Activated CD8-positive, alpha-beta memory T cell treated with anti-CD3 and anti-CD28 coated beads, Interleukin-2, amount 10 ng/mL, durations not matched to agents 7 days and 5 days (primary cell): Measurements from ENCODE around the gene CCSER2. TPM values are rescaled to one million over a fixed set of nuclear protein-coding genes. Genes with fewer than 3 reads are reported as not detected.
"Not testable (repeated sequence)": the region's sequence is repeated elsewhere in the genome, so short reads cannot be mapped to it uniquely, and the experiment has no call there.

Source experiments
- ATAC-seq: fragments of 150-1000 bp; cut with Tn5 transposase; one replicate; pipeline ENCODE4 v1.10.0; 2021; ENCODE audit warnings: moderate library complexity
- CTCF ChIA-PET: fragments of 350-600 bp; sonication (Branson Sonifier 250); formaldehyde crosslinking; loops from one replicate; lab custom pipeline; 2021; ENCODE audit warnings: antibody characterized with exemption; lab: Charles Lee
- DNase-seq: peaks from one replicate; pipeline ENCODE4 v3.0.0-alpha.2; 2020
- H3K27ac Mint-ChIP-seq: one replicate; pipeline ENCODE4 v1.8.0; 2021; ENCODE audit warnings: mild to moderate bottlenecking, mixed read lengths
- H3K27me3 Mint-ChIP-seq: one replicate; pipeline ENCODE4 v1.8.0; 2021; ENCODE audit warnings: mixed read lengths
- H3K36me3 Mint-ChIP-seq: one replicate; pipeline ENCODE4 v1.8.0; 2021; ENCODE audit warnings: mild to moderate bottlenecking, mixed read lengths
- H3K4me1 Mint-ChIP-seq: one replicate; pipeline ENCODE4 v1.8.0; 2021; ENCODE audit warnings: mixed read lengths
- H3K4me3 Mint-ChIP-seq: one replicate; pipeline ENCODE4 v1.8.0; 2021; ENCODE audit warnings: mild to moderate bottlenecking, moderate library complexity, mixed read lengths
- H3K9me3 Mint-ChIP-seq: one replicate; pipeline ENCODE4 v1.8.0; 2022; ENCODE audit warnings: low read depth, mixed read lengths
- total RNA-seq, 2 experiments: library from RNA; stranded (reverse); gene quantifications; one replicate each; pipeline ENCODE4 v1.2.3, GENCODE V29; 2021

CCSER2 gene
- total RNA-seq, 2 experiments from 2014 or later = 52.7 to 80.3 TPM

- CTCF ChIA-PET = interaction anchor here (0.9 to 3.5 kb wide), 10 partner anchors 10 to 200 kb away, joined by 3 to 34 read pairs (median 5); partner anchors contain the start of gene CCSER2
- ATAC-seq (peak; percentile 25), DNase-seq (no peak)
- peaks cover 20% of the 10 kb centered on the region for H3K36me3 Mint-ChIP-seq
- no peaks in the 10 kb centered on the region for H3K27me3 Mint-ChIP-seq
- H3K4me1 Mint-ChIP-seq = peaks cover 55% of the 10 kb centered on the region
- H3K27ac Mint-ChIP-seq = peak overlapping the region; percentile 48
- no peaks in the 10 kb centered on the region for H3K9me3 Mint-ChIP-seq
- no peak overlapping the region for H3K4me3 Mint-ChIP-seq
Measured at GRCh38 chr10:84340632-84341537, 12.5 kb downstream of the CCSER2 start.

GRCh38 chr10:84341538-84341856 is 13.1 kb downstream of the CCSER2 start:
- Mint-ChIP-seq H3K36me3 (peaks cover 20% of the 10 kb centered on the region), H3K27me3 (no peaks in the 10 kb centered on the region), H3K9me3 (no peaks in the 10 kb centered on the region), H3K27ac (peak overlapping the region; percentile 67), H3K4me3 (no peak overlapping the region), H3K4me1 (peaks cover 55% of the 10 kb centered on the region)
- CTCF ChIA-PET = interaction anchor here (0.9 to 3.5 kb wide), 10 partner anchors 10 to 199 kb away, joined by 3 to 34 read pairs (median 5); partner anchors contain the start of gene CCSER2
- DNase-seq = no peak
- ATAC-seq = peak; percentile 37

- peak overlapping the region; percentile 61 for H3K4me3 Mint-ChIP-seq
- CTCF ChIA-PET = interaction anchor here (0.9 to 3.5 kb wide), 10 partner anchors 10 to 199 kb away, joined by 3 to 34 read pairs (median 5); partner anchors contain the start of gene CCSER2
- ATAC-seq (peak; percentile 18), DNase-seq (no peak)
- peaks cover 22% of the 10 kb centered on the region for H3K36me3 Mint-ChIP-seq
- H3K27me3 Mint-ChIP-seq = no peaks in the 10 kb centered on the region
- H3K27ac Mint-ChIP-seq = peak overlapping the region; percentile 67
- H3K4me1 Mint-ChIP-seq = peaks cover 55% of the 10 kb centered on the region
- H3K9me3 Mint-ChIP-seq = no peaks in the 10 kb centered on the region
Measured at GRCh38 chr10:84341983-84342382, 13.6 kb downstream of the CCSER2 start.

- Mint-ChIP-seq H3K4me1 (peaks cover 55% of the 10 kb centered on the region), H3K27me3 (no peaks in the 10 kb centered on the region), H3K27ac (peak overlapping the region; percentile 67), H3K36me3 (peaks cover 24% of the 10 kb centered on the region), H3K4me3 (peak overlapping the region; percentile 61), H3K9me3 (no peaks in the 10 kb centered on the region)
- peak; percentile 50 for ATAC-seq
- no peak for DNase-seq
- CTCF ChIA-PET = interaction anchor here (0.6 to 3.5 kb wide), 6 partner anchors 9 to 81 kb away, joined by 4 to 34 read pairs (median 5); no protein-coding TSS in a partner anchor
Measured at GRCh38 chr10:84342584-84342983, 14.2 kb downstream of the CCSER2 start.

- CTCF ChIA-PET = interaction anchor here (3.5 kb wide), 1 partner anchor 8 kb away, joined by 34 read pairs; no protein-coding TSS in a partner anchor
- DNase-seq = no peak
- Mint-ChIP-seq H3K27ac (no peak overlapping the region), H3K36me3 (peaks cover 24% of the 10 kb centered on the region), H3K4me1 (peaks cover 52% of the 10 kb centered on the region), H3K9me3 (no peaks in the 10 kb centered on the region), H3K27me3 (no peaks in the 10 kb centered on the region), H3K4me3 (no peak overlapping the region)
- no peak for ATAC-seq
Measured at GRCh38 chr10:84343831-84344230, 15.4 kb downstream of the CCSER2 start.

- H3K4me1 Mint-ChIP-seq = peaks cover 52% of the 10 kb centered on the region
- no peak for ATAC-seq
- H3K27ac Mint-ChIP-seq = peak overlapping the region; percentile 3
- H3K9me3 Mint-ChIP-seq = no peaks in the 10 kb centered on the region
- DNase-seq = peak; percentile 52
- no peaks in the 10 kb centered on the region for H3K27me3 Mint-ChIP-seq
- H3K4me3 Mint-ChIP-seq = no peak overlapping the region
- H3K36me3 Mint-ChIP-seq = peaks cover 24% of the 10 kb centered on the region
- CTCF ChIA-PET = interaction anchor here (1.0 to 3.5 kb wide), 3 partner anchors 7 to 16 kb away, joined by 3 to 34 read pairs (median 6); no protein-coding TSS in a partner anchor
Measured at GRCh38 chr10:84344526-84344925, 16.1 kb downstream of the CCSER2 start.

GRCh38 chr10:84347575-84348002 is 19.2 kb downstream of the CCSER2 start:
- ATAC-seq, H3K27me3 Mint-ChIP-seq, H3K27ac Mint-ChIP-seq, H3K4me3 Mint-ChIP-seq, DNase-seq, H3K9me3 Mint-ChIP-seq, CTCF ChIA-PET: not testable (repeated sequence)
- Mint-ChIP-seq H3K4me1 (peaks cover 38% of the 10 kb centered on the region), H3K36me3 (peaks cover 15% of the 10 kb centered on the region)

- peaks cover 35% of the 10 kb centered on the region for H3K4me1 Mint-ChIP-seq
Measured at GRCh38 chr10:84348447-84348846, 20.1 kb downstream of the CCSER2 start.

GRCh38 chr10:84348860-84349259 is 20.5 kb downstream of the CCSER2 start:
- DNase-seq (no peak), ATAC-seq (no peak)
- H3K27ac Mint-ChIP-seq = no peak overlapping the region
- peaks cover 34% of the 10 kb centered on the region for H3K4me1 Mint-ChIP-seq
- no peaks in the 10 kb centered on the region for H3K9me3 Mint-ChIP-seq
- no peak overlapping the region for H3K4me3 Mint-ChIP-seq
- CTCF ChIA-PET = interaction anchor here (2.7 kb wide), 1 partner anchor 81 kb away, joined by 13 read pairs; no protein-coding TSS in a partner anchor
- H3K36me3 Mint-ChIP-seq = peaks cover 15% of the 10 kb centered on the region
- no peaks in the 10 kb centered on the region for H3K27me3 Mint-ChIP-seq

More at GRCh38 chr10:84348447-84348846, 20.1 kb downstream of the CCSER2 start:
- no peak for ATAC-seq
- DNase-seq = no peak
- H3K4me3 Mint-ChIP-seq = no peak overlapping the region
- H3K27me3 Mint-ChIP-seq = no peaks in the 10 kb centered on the region
- peaks cover 15% of the 10 kb centered on the region for H3K36me3 Mint-ChIP-seq
- CTCF ChIA-PET = no interaction called here
- no peak overlapping the region for H3K27ac Mint-ChIP-seq
- no peaks in the 10 kb centered on the region for H3K9me3 Mint-ChIP-seq

- H3K9me3 Mint-ChIP-seq = no peaks in the 10 kb centered on the region
- CTCF ChIA-PET = interaction anchor here (0.8 to 4.6 kb wide), 19 partner anchors 9 to 186 kb away, joined by 3 to 59 read pairs (median 7); no protein-coding TSS in a partner anchor
- H3K27me3 Mint-ChIP-seq = no peaks in the 10 kb centered on the region
- H3K27ac Mint-ChIP-seq = no peak overlapping the region
- H3K36me3 Mint-ChIP-seq = peaks cover 4% of the 10 kb centered on the region
- no peak overlapping the region for H3K4me3 Mint-ChIP-seq
- DNase-seq = peak; percentile 80
- H3K4me1 Mint-ChIP-seq = peaks cover 49% of the 10 kb centered on the region
- peak; percentile 89 for ATAC-seq
Measured at GRCh38 chr10:84352251-84352842, 24.0 kb downstream of the CCSER2 start.

GRCh38 chr10:84353052-84353803 is 24.8 kb downstream of the CCSER2 start:
- Mint-ChIP-seq H3K36me3 (peaks cover 5% of the 10 kb centered on the region), H3K4me1 (peaks cover 57% of the 10 kb centered on the region), H3K4me3 (no peak overlapping the region), H3K27ac (no peak overlapping the region), H3K27me3 (no peaks in the 10 kb centered on the region), H3K9me3 (no peaks in the 10 kb centered on the region)
- CTCF ChIA-PET = interaction anchor here (1.1 to 4.6 kb wide), 10 partner anchors 11 to 185 kb away, joined by 3 to 59 read pairs (median 12); no protein-coding TSS in a partner anchor
- ATAC-seq (no peak), DNase-seq (no peak)

GRCh38 chr10:84354623-84355022 is 26.2 kb downstream of the CCSER2 start:
- CTCF ChIA-PET = interaction anchor here (1.1 to 1.4 kb wide), 4 partner anchors 9 to 183 kb away, joined by 3 to 6 read pairs (median 4); no protein-coding TSS in a partner anchor
- Mint-ChIP-seq H3K27me3 (no peaks in the 10 kb centered on the region), H3K36me3 (peaks cover 5% of the 10 kb centered on the region), H3K9me3 (no peaks in the 10 kb centered on the region), H3K4me3 (no peak overlapping the region), H3K27ac (no peak overlapping the region), H3K4me1 (peaks cover 62% of the 10 kb centered on the region)
- ATAC-seq (no peak), DNase-seq (no peak)
